HG02571 (cell line): ENCODE results near the gene CENPP.
"Not testable (repeated sequence)": the region's sequence is repeated elsewhere in the genome, so short reads cannot be mapped to it uniquely, and the experiment has no call there.

Experiments used
- ATAC-seq: cut with Tn5 transposase; IDR thresholded peaks from one replicate; pipeline ENCODE4 v1.9.1; 2021; ENCODE audit warnings: mild to moderate bottlenecking, moderate library complexity; ENCODE audit not compliant: unreplicated experiment

Gene CENPP

DNA sequence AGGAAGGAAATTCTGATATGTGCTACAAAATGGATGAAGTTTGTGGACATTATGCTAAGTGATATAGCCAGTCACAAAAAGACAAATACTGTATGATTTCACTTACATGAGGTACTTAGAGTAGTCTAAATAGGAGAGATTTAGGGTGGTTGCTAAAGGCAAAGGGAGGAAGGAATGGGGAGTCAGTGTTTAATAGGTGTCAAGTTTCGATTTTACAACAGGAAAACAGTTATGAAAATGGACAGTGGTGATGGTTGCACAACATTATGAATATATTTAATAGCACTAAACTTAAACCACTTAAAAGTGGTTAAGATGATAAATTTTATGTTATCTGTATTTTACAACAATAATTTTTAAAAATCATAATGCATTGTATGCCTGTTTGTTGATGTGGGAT lies 250.4 kb downstream of the CENPP start:
- no peak for ATAC-seq

DNA sequence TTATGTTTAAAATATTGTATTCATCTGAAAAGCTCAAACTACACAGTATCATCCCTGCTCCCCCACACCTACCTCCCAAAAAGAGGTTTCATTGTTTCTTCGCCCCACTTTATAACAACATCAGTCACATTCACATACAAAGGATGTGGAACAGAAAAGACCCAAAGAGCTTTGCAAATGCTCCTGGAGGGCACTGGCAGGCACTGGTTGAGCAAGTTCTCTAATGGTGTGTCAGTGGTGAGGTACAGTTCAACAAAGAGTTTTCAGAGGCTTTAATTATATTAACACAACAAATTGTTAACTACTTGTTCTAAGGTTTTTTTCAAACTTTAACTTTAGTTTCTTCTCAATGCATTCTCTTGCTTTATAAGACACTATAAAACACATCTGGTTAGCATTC lies 264.2 kb downstream of the CENPP start:
- no peak for ATAC-seq

- ATAC-seq, result no peak
Observed at GRCh38 chr9:92590377-92590776, 264.6 kb downstream of the CENPP start.

GRCh38 chr9:92592537-92592936 lies 266.8 kb downstream of the CENPP start:
- ATAC-seq, result no peak

- ATAC-seq, result no peak
Observed at GRCh38 chr9:92592946-92593861, 267.5 kb downstream of the CENPP start.

DNA sequence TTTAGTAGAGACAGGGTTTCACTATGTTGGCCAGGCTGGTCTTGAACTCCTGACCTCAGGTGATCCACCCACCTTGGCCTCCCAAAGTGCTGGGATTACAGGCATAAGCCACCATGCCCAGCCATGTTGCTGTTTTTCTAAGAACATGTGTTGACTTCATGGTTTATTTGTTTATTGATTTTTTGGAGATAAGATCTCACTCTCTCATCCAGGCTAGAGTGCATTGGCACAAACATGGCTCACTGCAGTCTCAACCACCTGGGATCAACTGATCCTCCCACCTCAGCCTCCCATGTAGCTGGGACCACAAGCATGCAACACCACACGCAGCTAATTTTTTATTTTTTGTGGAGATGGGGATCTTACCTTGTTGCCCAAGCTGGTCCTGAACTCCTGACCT lies 269.3 kb downstream of the CENPP start:
- ATAC-seq, result not testable (repeated sequence)

GRCh38 chr9:92595930-92596329 lies 270.2 kb downstream of the CENPP start:
- ATAC-seq, result no peak

DNA sequence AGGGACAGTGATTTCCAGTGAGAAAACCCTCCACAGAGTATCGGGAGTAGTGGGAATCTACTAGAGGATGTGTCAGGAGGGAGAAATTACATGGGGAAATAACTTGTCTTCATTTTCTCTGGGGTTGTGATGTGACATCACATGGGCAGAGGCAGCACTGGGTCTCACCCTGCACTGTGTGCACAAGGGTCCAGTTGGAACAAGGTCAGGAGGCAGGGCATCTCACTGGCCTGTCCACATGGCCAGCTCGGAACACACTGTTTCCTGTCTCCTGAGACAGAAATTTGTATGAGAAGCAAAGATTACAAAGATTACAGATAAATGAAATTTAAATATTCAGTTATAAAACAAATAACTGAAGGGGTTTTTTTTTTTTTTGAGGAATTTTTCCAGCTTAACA lies 272.6 kb downstream of the CENPP start:
- ATAC-seq, result no peak

DNA sequence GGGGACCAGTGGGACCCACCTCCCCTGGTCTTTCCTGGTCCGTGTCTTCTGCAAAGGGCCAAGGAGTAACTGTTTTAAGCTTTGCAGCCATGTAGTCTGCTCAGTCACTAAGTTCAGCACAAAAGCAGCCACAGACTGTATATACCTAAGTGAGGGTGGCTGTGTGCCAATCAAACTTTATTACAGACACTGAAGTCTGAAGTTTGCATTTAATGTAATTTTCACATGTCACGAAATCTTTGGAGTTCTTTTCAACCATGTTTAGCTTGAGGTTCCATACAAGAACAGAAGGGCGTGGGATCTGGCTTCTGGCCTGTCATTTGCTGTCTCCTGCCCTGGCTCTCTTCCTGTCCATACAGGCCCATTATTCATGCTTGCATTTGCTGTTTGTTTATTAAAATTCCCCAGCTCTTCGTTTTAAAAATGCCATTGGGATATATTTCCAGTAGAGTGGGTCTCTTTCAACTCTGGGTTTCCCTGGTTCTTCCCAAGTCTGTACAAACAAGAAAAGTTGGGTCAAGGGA lies 274.2 kb downstream of the CENPP start:
- no peak for ATAC-seq

- no peak for ATAC-seq
Observed at GRCh38 chr9:92600462-92601261, 274.9 kb downstream of the CENPP start.

DNA sequence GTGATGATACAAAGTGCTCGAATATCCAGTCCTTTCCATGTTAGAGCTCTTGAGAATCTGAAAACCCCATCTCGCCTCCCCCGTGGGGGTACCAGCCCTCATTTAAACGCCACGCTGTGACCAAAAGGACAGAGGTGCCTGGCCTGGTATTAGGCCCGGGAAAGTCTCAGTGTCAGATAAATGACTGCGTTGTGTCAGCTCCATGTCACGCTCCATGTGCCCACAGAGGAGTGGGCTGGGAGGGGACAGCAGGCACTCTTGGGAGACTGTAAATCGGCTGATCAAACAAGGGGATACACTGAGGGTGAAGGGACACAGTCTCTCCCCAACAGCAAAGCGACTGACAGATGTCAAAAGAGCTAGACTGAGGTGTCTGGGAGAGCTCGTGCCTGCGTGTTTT lies 275.7 kb downstream of the CENPP start:
- ATAC-seq, result no peak

DNA sequence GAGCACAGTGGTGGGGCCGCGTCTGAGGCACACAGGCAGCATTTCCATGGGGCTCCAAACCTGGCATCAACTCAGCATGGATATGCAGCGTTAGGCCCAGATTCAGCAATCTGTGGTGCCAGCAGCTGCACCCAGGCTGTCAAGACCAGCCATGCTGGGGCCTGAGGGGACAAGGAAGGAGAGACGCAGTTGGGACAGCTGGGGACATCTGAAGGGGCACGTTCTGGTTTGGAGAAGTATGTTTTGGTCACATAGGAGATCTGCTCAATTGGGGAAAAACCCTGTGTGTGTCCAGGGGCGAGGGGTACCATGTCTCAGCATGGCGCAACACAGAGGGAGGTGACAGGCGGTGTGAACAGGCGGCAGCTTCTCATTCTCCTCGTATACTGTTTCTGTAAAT lies 276.7 kb downstream of the CENPP start:
- no peak for ATAC-seq

DNA sequence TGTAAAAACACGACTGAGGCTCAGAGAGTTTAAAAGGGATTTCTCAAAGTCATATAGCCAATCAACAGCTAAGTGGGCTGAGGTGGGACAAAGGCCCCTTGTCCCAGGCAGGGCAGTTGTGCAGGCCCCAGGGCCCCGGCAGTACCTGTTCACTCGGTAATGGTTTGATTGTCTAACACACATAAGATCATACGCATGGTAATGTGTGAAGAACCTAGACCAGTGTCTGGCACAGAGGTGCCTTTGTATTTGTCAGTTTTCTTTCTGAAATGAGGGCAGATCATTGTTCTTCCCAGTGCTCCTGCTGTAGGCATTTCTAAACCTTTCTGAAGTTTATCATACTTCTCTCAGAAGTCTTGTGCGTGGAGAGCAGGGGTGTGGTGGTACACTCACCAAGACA lies 277.3 kb downstream of the CENPP start:
- ATAC-seq, result no peak

- ATAC-seq, result no peak
Observed at GRCh38 chr9:92603990-92604389, 278.2 kb downstream of the CENPP start.

DNA sequence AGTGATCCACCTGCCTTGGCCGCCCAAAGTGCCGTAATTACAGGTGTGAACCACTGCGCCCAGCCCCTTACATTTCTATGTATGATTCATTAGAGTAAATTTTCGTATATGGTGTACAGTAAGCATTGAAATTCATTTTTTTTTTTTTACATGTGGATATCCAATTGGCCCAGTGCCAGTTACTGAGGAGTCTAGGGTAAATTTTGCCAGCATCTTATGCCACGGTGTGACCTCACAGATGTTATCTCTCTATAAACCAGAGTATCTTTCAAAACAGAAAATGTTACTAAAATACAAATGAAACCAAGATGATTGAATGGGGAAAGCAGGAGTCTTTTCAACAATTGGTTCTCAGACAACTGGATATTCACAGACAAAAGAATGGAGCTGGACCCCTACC lies 279.5 kb downstream of the CENPP start:
- no peak for ATAC-seq

- no peak for ATAC-seq
Observed at GRCh38 chr9:92607088-92607487, 281.3 kb downstream of the CENPP start.

DNA sequence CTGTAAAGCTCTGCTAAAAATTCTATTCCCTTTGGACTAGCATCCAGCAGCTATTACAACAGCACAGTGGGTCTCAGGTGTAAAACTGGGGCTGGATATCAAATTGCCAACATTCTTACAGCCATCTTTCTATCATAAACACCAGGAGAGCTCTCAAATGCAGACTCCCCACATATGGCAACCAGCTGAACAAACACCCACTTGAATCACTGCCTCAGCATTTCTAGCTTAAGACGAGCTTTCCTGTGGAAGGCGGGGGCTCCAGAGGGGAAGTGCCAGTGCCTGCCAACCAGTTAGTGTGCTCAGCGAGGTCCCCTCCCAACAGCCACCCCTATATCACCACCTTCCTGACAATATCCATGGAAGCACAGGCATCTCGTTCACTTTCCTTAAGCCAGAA lies 282.0 kb downstream of the CENPP start:
- ATAC-seq, result no peak

- no peak for ATAC-seq
Observed at GRCh38 chr9:92608241-92608908, 282.6 kb downstream of the CENPP start.

- ATAC-seq, result no peak
Observed at GRCh38 chr9:92608909-92609445, 283.2 kb downstream of the CENPP start.

GRCh38 chr9:92610470-92611420 lies 285.0 kb downstream of the CENPP start:
- no peak for ATAC-seq
